WTC11 (cell line): ENCODE measurements around the gene AFF2. TPM values are rescaled to one million over a fixed set of nuclear protein-coding genes. Genes with fewer than 3 reads are reported as not detected.

Source experiments
- ATAC-seq: fragments of 200-7000 bp; cut with Tn5 transposase; 2 replicates; pipeline ENCODE4 v1.10.0; 2021; ENCODE audit warnings: mild to moderate bottlenecking, moderate library complexity
- CTCF ChIA-PET: fragments of 300-600 bp; sonication (Branson Sonifier 250); formaldehyde crosslinking; loops from one replicate; lab custom pipeline; 2021; ENCODE audit warnings: antibody characterized with exemption; lab: Charles Lee
- POLR2A ChIA-PET: fragments of 350-600 bp; sonication (Branson Sonifier 250); formaldehyde crosslinking; loops from one replicate; lab custom pipeline; 2021; ENCODE audit warnings: antibody characterized with exemption; lab: Charles Lee
- DNase-seq: peaks from one replicate; pipeline ENCODE4 v3.0.0; 2021; ENCODE audit warnings: low spot score
- H3K27ac Mint-ChIP-seq: 2 replicates; pipeline ENCODE4 v1.8.0; 2021; ENCODE audit warnings: mixed read lengths
- H3K27me3 Mint-ChIP-seq: 2 replicates; pipeline ENCODE4 v1.8.0; 2021; ENCODE audit warnings: low read depth, mild to moderate bottlenecking, moderate library complexity, mixed read lengths
- H3K36me3 Mint-ChIP-seq: 2 replicates; pipeline ENCODE4 v1.8.0; 2021; ENCODE audit warnings: mixed read lengths
- H3K4me1 Mint-ChIP-seq: 2 replicates; pipeline ENCODE4 v1.8.0; 2022; ENCODE audit warnings: mixed read lengths
- H3K4me3 Mint-ChIP-seq: 2 replicates; pipeline ENCODE4 v1.8.0; 2021; ENCODE audit warnings: mild to moderate bottlenecking, moderate library complexity, mixed read lengths
- H3K9me3 Mint-ChIP-seq: 2 replicates; pipeline ENCODE4 v1.8.0; 2021; ENCODE audit warnings: mixed read lengths
- AFF4 ChIP-seq: sonication (generic); formaldehyde crosslinking; IDR thresholded peaks from 2 replicates; pipeline ENCODE4 v1.8.1; 2023; ENCODE audit warnings: mild to moderate bottlenecking, missing genetic modification reagents, borderline replicate concordance
- CDX4 ChIP-seq: fragments of 250-450 bp; sonication (Bioruptor Pico); IDR thresholded peaks from 2 replicates; pipeline ENCODE4 v1.9.0; 2021; ENCODE audit warnings: moderate library complexity, mild to moderate bottlenecking, inconsistent platforms, borderline replicate concordance
- CTCF ChIP-seq: fragments of 200-600 bp; IDR thresholded peaks from 2 replicates; pipeline ENCODE4 v1.8.0; 2022; ENCODE audit warnings: antibody characterized with exemption
- ELF4 ChIP-seq: sonication (generic); formaldehyde crosslinking; IDR thresholded peaks from 2 replicates; pipeline ENCODE4 v1.8.1; 2022; ENCODE audit warnings: low read depth, mild to moderate bottlenecking, moderate library complexity, missing genetic modification reagents
- ESRRA ChIP-seq: sonication (generic); formaldehyde crosslinking; IDR thresholded peaks from 2 replicates; pipeline ENCODE4 v1.8.1; 2022; ENCODE audit warnings: mild to moderate bottlenecking, missing genetic modification reagents, borderline replicate concordance
- FOXK1 ChIP-seq: sonication (generic); formaldehyde crosslinking; IDR thresholded peaks from 2 replicates; pipeline ENCODE4 v1.8.0; 2022; ENCODE audit warnings: mild to moderate bottlenecking, moderate library complexity, missing genetic modification reagents
- GABPB1 ChIP-seq: sonication (generic); formaldehyde crosslinking; IDR thresholded peaks from 2 replicates; pipeline ENCODE4 v1.8.1; 2023; ENCODE audit warnings: mild to moderate bottlenecking, missing genetic modification reagents
- MXD4 ChIP-seq: fragments of 250-450 bp; sonication (Bioruptor Pico); IDR thresholded peaks from 2 replicates; pipeline ENCODE4 v1.8.0; 2021; ENCODE audit warnings: mild to moderate bottlenecking, moderate library complexity, borderline replicate concordance
- PRDM15 ChIP-seq: sonication (generic); formaldehyde crosslinking; IDR thresholded peaks from 2 replicates; pipeline ENCODE4 v1.8.0; 2022; ENCODE audit warnings: missing genetic modification reagents
- SMAD3 ChIP-seq: sonication (generic); formaldehyde crosslinking; IDR thresholded peaks from 2 replicates; pipeline ENCODE4 v1.8.0; 2022; ENCODE audit warnings: missing genetic modification reagents, mild to moderate bottlenecking, borderline replicate concordance
- SOX15 ChIP-seq: fragments of 250-450 bp; sonication (Bioruptor Pico); IDR thresholded peaks from 2 replicates; pipeline ENCODE4 v1.9.0; 2021; ENCODE audit warnings: mild to moderate bottlenecking
- SP1 ChIP-seq: sonication (generic); formaldehyde crosslinking; conservative IDR thresholded peaks from 2 replicates; pipeline ENCODE4 v1.8.1; 2022; ENCODE audit warnings: missing genetic modification reagents
- TP53 ChIP-seq: sonication (generic); formaldehyde crosslinking; IDR thresholded peaks from 2 replicates; pipeline ENCODE4 v1.8.1; 2023; ENCODE audit warnings: mild to moderate bottlenecking, missing genetic modification reagents
- ZNF138 ChIP-seq: sonication (generic); formaldehyde crosslinking; conservative IDR thresholded peaks from 2 replicates; pipeline ENCODE4 v1.8.1; 2022; ENCODE audit warnings: mild to moderate bottlenecking, moderate library complexity, missing genetic modification reagents
- ZNF396 ChIP-seq: fragments of 250-450 bp; sonication (Bioruptor Pico); IDR thresholded peaks from 2 replicates; pipeline ENCODE4 v1.8.0; 2021; ENCODE audit warnings: mild to moderate bottlenecking, moderate library complexity, borderline replicate concordance
- ZNF512 ChIP-seq: sonication (generic); formaldehyde crosslinking; IDR thresholded peaks from 2 replicates; pipeline ENCODE4 v1.8.1; 2022; ENCODE audit warnings: missing genetic modification reagents, borderline replicate concordance
- ZSCAN18 ChIP-seq: fragments of 250-450 bp; sonication (Bioruptor Pico); IDR thresholded peaks from 2 replicates; pipeline ENCODE4 v2.1.2; 2022; ENCODE audit warnings: mild to moderate bottlenecking, moderate library complexity
- total RNA-seq: library from RNA; stranded (reverse); gene quantifications from 3 replicates; pipeline ENCODE4 v1.2.3, GENCODE V29; 2021

The AFF2 gene
- total RNA-seq, 1 experiment from 2014 or later = 7.6 TPM

- no peak for TF ChIP-seq AFF4 (CRISPR knock-in tag)
These were observed 72.7 kb downstream of the AFF2 start (continued) for GRCh38 chrX:148573119-148573518.

- POLR2A ChIA-PET = no interaction called here
- no peak for DNase-seq
These were observed 74.0 kb downstream of the AFF2 start for GRCh38 chrX:148574237-148574973.

More at GRCh38 chrX:148574237-148574973, 74.0 kb downstream of the AFF2 start:
- TF ChIP-seq ZNF512 (no peak), GABPB1 (CRISPR knock-in tag) (no peak), PRDM15 (CRISPR knock-in tag) (no peak), SMAD3 (CRISPR knock-in tag) (no peak), ZSCAN18 (CRISPR knock-in tag) (no peak), CDX4 (CRISPR knock-in tag) (no peak), ELF4 (CRISPR knock-in tag) (no peak), MXD4 (CRISPR knock-in tag) (no peak), ZNF396 (CRISPR knock-in tag) (no peak), TP53 (CRISPR knock-in tag) (no peak), FOXK1 (CRISPR knock-in tag) (no peak), ESRRA (CRISPR knock-in tag) (no peak), SOX15 (CRISPR knock-in tag) (no peak), SP1 (no peak), ZNF138 (CRISPR knock-in tag) (no peak), CTCF (no peak)
- H3K36me3 Mint-ChIP-seq = no peaks in the 10 kb centered on the region
- H3K4me1 Mint-ChIP-seq = peaks cover 10% of the 10 kb centered on the region; the same call in 1 of the 2 replicates
- H3K4me3 Mint-ChIP-seq = no peak overlapping the region
- ATAC-seq = no peak
- CTCF ChIA-PET = no interaction called here
- H3K27ac Mint-ChIP-seq = no peak overlapping the region
- no peaks in the 10 kb centered on the region for H3K9me3 Mint-ChIP-seq
- H3K27me3 Mint-ChIP-seq = no peaks in the 10 kb centered on the region
